Smooth muscle cell of the umbilical artery (primary cell): ENCODE measurements around the gene LCN6. TPM values are rescaled to one million over a fixed set of nuclear protein-coding genes. Genes with fewer than 3 reads are reported as not detected.

Experiments
- total RNA-seq: library from RNA; depleted of rRNA; stranded (reverse); fragments of >200 nt; gene quantifications from 2 replicates; pipeline ENCODE4 v1.2.3, GENCODE V29; 2014

LCN6 gene
- not detected in 2 replicates for total RNA-seq

DNA sequence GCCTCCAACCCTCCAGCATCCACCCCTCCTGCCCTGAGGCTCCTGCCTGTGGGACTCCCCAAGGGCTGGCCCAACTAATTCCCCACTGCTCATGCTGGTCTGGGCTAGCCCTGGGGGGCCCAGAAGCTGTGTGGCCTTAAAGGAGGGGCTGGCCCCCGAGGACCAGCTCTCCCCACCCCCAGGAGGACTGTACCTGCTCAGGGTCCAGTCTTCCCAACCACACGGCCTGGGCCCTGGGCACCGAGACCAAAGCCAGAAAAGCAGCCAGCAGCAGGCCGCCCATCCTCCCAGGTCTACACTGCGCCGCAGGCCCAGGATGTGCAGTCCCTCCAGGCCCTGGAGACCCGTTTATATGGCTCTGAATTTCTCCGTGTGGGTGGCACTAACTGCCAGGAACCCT is at the start of gene LCN6:
Gene LCN6 (minus strand): TSS at position 325 of the 400 bp plus-strand sequence. CDS start 42 bp downstream, at position 283.

GRCh38 chr9:136796238-136796774 is 48.0 kb upstream of the LCN6 start, which contains the start of gene CCDC183:
Gene CCDC183 (plus strand): TSS chr9:136796338. CDS start chr9:136796398, 60 bp downstream.

DNA sequence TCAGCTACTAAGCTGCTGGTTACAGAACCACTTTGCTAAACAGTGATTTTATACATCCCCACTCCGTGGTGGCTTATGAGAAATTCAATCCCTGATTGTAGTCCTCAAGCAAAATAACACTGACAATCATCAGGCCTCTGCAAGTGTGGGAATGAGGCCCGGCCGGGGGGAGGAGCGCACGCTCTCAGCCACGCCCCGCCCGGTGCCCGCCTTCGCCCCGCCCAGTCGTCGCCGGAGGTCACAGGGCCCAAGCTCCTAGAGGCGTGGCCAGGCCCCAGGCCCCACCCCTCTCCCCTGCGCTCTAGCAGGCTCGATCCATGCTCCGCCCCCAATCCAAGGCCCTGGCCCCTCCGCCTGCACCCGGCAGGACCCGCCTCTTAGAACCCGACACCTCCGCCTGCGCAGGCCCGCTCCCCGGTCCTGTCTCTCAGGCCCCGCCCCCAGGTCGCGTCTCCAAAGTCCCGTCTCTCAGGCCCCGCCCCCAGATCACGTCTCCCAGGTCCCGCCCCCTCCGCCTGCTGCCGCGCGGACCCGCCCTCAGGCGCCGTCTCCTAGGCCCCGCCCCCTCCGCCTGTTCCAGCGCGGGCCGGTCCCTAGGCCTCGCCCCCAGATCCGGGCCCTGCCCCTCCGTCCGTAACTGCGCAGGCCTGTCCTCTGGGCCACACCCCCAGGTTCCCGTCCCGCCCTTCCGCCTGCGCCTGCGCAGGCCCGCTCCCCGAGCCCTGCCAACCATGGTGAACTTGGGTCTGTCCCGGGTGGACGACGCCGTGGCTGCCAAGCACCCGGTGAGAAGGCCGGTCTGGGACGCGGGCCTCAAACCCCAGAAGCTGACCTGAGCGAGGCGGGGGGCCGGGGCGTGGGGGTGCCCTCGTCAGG is 42.6 kb upstream of the LCN6 start, which contains the start of gene TMEM141:
Gene TMEM141 (plus strand): TSS at position 705 of the 876 bp plus-strand sequence. CDS start 27 bp downstream, at position 732.

DNA sequence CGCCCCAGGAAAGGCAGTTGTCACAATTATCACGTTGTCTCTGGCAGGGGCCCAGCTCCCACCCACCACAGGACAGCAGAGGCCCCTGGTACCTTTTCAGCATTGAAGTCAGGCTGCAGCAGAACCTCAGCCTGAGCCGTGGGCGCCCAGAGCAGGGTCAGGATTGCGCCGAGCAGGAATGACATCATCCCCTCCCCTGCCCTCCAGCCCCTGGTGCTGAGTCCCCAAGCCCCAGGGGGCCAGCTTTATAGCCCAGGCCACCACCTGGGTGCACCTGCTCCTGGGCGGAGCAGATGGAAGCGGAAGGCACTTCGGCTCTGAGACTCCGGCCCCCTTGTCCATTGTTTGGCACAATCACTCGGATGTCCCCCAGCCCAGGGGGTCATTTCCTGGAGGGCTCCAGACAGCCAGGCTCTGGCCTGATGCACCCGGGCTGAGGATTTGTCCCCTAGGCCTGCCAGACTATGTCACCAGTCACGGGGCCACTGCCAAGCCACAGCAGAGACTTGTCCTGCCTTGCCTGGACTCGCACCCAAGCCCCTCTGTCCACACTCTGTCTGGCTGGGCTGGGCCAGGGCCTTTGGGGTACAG is 16.1 kb upstream of the LCN6 start, which contains the start of gene LCN15:
Gene LCN15 (minus strand): TSS at position 218 of the 591 bp plus-strand sequence. CDS start 30 bp downstream, at position 188.

GRCh38 chr9:136742591-136743391 is 5.5 kb downstream of the LCN6 start, which contains the start of gene LCN10:
Gene LCN10 (minus strand): TSS chr9:136742940. CDS start chr9:136742903, 37 bp downstream.

DNA sequence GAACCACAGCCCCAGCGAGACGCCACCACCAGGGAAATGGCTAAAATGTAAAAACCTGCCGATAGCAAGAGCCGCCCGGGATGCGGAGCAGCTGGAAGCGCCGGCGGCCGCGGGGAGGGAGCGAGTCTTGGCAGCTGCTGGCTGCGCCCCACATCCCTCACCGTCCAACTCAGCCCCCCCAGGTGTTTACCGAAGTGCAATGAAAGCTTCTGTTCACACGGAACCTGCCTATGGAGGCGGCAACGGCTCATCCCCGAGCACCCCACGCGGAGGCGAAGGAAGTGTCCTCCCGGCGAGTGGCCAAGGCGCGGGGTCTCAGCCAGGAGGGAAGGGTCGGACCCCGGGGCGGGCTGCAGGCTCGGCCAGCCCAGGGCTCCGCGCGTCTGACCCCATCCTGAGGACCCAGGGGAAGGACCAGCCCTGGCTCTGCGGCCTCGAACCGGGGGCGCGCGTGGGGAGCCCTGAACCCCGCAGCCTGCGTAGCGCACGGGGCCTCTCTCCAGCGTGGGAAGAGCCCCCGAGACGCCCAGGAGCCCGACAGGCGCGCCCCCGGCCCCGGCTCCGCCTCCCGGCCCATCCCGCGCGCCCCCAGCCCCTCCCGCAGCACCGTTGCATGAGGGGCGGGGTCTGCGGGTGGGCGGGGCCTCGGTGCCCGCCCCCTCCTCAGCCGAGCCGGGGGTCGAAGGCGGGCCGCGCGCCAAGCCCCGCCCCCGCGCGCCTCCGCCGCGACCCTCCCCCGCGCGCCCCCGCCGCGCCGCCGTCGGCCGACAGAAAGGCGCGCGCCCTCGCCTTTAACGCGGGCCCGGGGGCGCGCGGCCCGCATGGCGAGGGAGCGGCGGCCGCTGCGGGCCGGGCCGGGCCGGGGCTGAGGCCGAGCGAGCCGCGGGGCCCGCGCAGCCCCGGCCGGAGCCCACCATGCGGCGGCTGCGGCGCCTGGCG is 36.3 kb downstream of the LCN6 start, which contains the start of gene DIPK1B:
Gene DIPK1B (plus strand): TSS at position 822 of the 939 bp plus-strand sequence. CDS start 94 bp downstream, at position 916.

Other genes with a start within 250 kb of the LCN6 start
- 7.1 and 27.3 TPM in 2 replicates for gene NOTCH1, start 202.5 kb downstream of the LCN6 start, total RNA-seq
- 22.7 and 33.6 TPM in 2 replicates for gene EGFL7, start 85.6 kb downstream of the LCN6 start, total RNA-seq
- gene AGPAT2, start 61.1 kb downstream of the LCN6 start, total RNA-seq: 33.3 and 36.0 TPM in 2 replicates
- 0.30 and 0.51 TPM in 2 replicates for gene DIPK1B, start 36.0 kb downstream of the LCN6 start, total RNA-seq
- gene LCN10, start 5.6 kb downstream of the LCN6 start, total RNA-seq: not detected in 2 replicates
- gene LCN8, start 9.7 kb upstream of the LCN6 start, total RNA-seq: not detected in 2 replicates
- gene LCN15, start 16.0 kb upstream of the LCN6 start, total RNA-seq: not detected in 2 replicates
- 39.2 and 72.2 TPM in 2 replicates for gene TMEM141, start 42.8 kb upstream of the LCN6 start, total RNA-seq
- gene CCDC183, start 47.8 kb upstream of the LCN6 start, total RNA-seq: 0.30 and 0.32 TPM in 2 replicates
- gene RABL6, start 59.4 kb upstream of the LCN6 start, total RNA-seq: 46.3 and 70.5 TPM in 2 replicates
- 2.1 and 2.4 TPM in 2 replicates for gene AJM1, start 94.0 kb upstream of the LCN6 start, total RNA-seq
- 65.8 and 98.9 TPM in 2 replicates for gene PHPT1, start 100.9 kb upstream of the LCN6 start, total RNA-seq
- gene MAMDC4, start 103.8 kb upstream of the LCN6 start, total RNA-seq: 2.7 and 4.0 TPM in 2 replicates
- gene EDF1, start 117.8 kb upstream of the LCN6 start, total RNA-seq: 209 and 275 TPM in 2 replicates
- 5.6 and 16.0 TPM in 2 replicates for gene TRAF2, start 138.0 kb upstream of the LCN6 start, total RNA-seq
- gene FBXW5, start 196.2 kb upstream of the LCN6 start, total RNA-seq: 142 and 159 TPM in 2 replicates
- gene C8G, start 196.7 kb upstream of the LCN6 start, total RNA-seq: 0.59 TPM in 1 of 2 replicates, not detected in the other
- 0.30 and 0.51 TPM in 2 replicates for gene LCN12, start 203.7 kb upstream of the LCN6 start, total RNA-seq
- gene PTGDS, start 229.0 kb upstream of the LCN6 start, total RNA-seq: 8.3 and 21.4 TPM in 2 replicates
- 0.88 and 1.5 TPM in 2 replicates for gene LCNL1, start 234.5 kb upstream of the LCN6 start, total RNA-seq
- 13.5 and 17.8 TPM in 2 replicates for gene PAXX, start 243.9 kb upstream of the LCN6 start, total RNA-seq
- gene CLIC3, start 248.0 kb upstream of the LCN6 start, total RNA-seq: 2.5 and 3.3 TPM in 2 replicates